ENCODE data around the gene ERFL.
"Not testable (repeated sequence)": the region's sequence is repeated elsewhere in the genome, so short reads cannot be mapped to it uniquely, and the experiment has no call there.

ERFL gene

GRCh38 chr19:41926763-41927496, 1.3 kb downstream of the ERFL start:
- DNase-seq = no peak

- no peak for DNase-seq
These were observed 2.1 kb downstream of the ERFL start for GRCh38 chr19:41926028-41926762.

DNA sequence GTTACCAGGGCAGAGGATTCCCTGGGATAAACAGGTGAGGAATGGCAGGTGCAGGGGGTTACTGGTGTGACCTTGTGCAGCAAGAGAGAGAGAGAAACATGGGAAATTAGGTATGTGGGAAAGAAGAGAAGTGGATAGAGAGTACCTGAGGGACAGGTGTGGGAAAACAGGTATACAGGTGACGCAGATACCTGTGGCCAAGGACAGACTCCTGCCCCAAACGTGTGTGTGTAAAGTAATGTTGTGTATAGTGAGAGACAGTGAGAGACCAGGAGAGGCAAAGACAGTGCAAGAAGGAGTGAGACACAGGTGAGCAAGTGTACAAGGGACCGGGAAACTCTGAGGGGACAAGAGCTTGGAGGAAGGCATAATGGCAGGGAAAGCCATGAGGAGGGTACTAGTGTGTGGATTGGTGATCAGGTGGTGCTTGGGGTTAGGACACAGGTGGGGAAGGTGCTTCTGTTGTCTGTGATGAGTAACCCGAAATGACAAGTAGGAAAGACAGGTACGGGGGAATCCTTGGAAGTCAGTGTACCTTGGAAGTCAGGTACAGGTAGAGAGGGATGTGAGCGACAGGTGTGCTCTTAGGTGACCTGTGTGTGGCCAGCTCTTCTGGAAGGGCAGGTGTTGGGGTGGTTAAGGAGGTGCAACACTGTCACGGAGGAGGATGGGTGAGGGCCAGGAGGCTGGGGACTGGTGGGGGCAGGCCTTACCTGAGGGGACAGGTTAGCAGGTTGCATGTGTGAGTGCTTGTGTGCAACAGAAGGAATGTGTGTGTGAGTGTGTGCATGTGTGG, 2.8 kb downstream of the ERFL start:
- DNase-seq = no peak

DNA sequence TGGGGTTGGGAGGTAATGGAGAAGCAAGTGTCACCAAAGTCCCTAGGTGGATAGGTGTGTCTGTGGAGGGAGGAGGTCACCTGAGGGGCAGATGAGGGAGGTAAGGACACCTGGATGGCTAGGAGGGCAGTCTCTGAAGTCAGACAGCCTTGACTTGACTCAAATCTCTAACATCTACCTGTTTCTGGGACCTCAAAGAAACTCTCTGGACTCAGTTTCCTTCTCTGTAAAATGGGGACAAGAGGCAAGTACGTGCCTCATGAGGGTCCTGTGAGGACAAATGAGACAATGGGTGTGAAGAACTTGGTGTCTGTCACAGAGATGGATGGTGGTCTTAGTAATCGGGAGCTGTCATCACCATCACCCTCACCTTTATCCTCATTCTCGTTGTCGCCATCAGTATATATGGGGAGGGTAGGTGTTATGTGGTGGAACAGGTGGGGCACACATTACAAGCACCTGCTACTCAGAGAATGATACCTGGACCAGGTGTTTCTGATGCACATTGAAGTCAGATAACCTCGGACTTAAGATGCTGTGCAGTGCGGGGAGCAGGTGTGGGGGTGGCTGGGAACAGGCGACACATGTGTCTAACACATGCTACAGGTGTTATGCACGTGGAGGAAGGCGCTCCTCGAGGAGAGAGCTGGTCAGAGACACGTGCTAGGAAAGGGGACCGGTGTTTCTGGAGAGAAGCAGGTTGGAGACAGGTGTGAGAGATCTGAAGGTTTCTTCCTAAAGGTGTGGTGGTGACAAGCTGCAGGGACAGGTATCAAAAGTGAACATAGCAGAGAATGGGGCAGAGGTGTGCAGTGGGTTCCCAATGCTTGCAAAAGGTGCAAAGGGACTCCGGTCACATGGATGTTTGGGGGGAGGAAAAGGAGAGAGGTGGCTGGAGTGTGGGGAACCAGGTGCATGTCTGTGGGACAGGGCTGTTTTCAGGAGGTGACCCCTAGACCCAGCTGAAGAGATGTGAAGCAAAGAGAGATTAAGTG, 3.8 kb downstream of the ERFL start:
- DNase-seq = no peak

GRCh38 chr19:41923045-41923788, 5.0 kb downstream of the ERFL start:
- no peak for DNase-seq

GRCh38 chr19:41922585-41922984, 5.7 kb downstream of the ERFL start:
- DNase-seq = no peak

- no peak for DNase-seq
These were observed 6.4 kb downstream of the ERFL start for GRCh38 chr19:41921577-41922576.

DNA sequence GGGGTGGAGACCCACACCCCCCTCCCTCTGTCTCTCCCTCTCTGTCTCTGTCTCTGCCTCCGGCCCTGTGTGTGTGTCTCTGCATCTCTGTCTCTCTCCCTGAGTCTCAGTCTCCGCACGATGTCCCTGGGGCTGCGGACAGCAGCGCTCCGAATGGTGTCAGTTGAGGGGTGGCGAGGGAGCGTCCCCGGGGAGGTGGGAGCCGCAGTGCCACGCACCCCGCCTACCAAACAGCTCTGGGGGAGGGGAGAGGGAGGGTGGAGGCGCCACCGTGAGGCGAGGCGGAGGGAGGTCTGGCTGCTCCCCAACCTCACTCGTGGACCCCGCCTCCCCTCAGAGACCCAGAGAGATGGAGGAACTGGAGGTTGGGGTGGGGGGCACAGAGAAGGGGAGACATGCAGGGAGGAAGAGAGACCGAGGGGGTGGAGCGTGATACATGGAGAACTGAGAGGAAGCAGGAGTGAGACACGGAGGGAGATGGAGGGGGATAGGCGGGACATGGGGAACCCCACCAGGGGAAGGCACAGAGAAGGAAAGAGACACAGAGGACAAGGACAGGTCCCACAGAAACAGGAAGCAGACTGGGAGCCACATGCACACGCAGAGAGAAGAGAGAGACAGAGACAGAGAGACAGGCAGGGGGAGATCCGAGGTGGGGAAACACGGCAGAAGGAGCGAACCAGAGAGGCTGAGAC, 7.2 kb downstream of the ERFL start:
- DNase-seq = no peak

GRCh38 chr19:41919948-41920712, 8.1 kb downstream of the ERFL start:
- DNase-seq = no peak

GRCh38 chr19:41918653-41919244, 9.5 kb downstream of the ERFL start:
- DNase-seq = no peak

GRCh38 chr19:41918095-41918494, 10.2 kb downstream of the ERFL start:
- no peak for DNase-seq

DNA sequence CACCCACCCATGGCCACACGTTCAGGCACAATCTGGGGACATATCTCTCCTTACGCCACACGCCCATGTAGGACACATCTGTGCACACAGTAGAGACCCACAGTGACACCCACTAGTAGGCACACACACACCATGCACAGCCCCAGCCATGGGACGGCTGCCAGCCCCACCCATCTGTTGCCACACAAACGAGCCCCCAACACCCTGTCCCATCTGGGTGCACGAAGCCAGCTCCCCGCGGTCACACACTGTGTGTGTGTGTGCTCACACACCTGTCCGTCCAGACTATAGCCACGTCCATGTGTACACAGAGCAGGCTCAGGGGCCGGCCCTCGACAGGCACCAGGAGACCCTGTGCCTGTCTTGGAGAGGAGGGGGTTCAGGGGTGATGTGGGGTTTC, 10.6 kb downstream of the ERFL start:
- no peak for DNase-seq

- no peak for DNase-seq
These were observed 12.4 kb downstream of the ERFL start for GRCh38 chr19:41915776-41916414.

GRCh38 chr19:41915021-41915775, 13.1 kb downstream of the ERFL start:
- no peak for DNase-seq

DNA sequence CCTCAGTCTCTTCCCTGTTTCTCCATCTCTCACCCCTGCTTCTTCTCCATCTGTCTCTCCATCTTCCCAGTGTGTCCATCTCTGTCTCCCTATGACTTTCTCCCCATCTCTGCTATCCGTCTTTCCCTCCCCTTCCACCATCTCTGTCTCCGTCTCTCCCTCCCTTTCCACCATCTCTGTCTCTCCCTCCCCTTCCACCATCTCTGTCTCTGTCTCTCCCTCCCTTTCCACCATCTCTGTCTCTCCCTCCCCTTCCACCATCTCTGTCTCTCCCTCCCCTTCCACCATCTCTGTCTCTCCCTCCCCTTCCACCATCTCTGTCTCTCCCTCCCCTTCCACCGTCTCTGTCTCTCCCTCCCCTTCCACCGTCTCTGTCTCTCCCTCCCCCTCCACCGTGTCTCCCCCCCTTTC, 13.8 kb downstream of the ERFL start:
- DNase-seq = not testable (repeated sequence)

DNA sequence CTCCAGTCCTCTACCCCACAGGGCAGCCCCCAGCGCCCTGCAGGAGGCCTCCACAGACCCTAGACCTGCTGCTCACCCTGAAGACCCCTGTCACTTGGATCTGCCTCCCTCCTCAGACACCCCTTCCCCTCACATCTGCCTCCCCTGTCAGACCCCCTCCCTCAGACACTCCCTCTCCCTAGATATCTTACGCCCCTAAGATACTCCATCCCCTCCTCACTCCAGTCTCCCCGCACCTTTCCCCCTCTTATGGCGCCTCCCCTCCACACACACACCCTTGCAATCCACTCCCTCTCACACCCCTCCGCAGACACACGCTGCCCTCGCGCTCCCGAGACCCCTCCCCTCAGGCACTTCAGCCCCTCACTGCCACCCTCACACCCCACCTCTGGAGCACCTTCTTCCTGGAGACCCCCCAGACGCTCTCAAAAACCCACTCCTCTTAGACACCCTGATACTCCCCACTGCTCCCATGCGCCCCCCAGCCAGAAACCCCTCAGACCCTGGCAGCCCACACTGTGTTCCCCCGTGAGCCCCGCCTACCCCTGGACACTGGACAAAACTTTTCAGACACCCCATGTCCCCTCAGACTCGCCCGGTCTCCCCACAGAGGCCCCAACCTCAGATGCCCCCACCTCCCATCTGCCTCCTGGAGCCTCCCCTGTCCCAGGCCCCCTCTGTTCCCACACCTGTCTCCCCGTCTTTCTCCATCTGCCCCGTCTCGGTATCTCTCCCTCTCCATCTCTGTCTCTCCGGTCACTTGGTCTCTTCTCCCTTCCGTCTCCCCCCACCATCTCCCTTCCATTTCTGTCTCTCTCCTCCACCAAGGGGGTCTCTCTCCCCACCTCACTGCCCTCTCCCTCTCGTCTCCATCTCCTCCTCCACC, 14.5 kb downstream of the ERFL start:
- DNase-seq = no peak
